Prostate gland (tissue), 2 donors: ENCODE measurements around the gene OR51G1.

Source experiments
- POLR2A ChIP-seq: fragments of 450-650 bp; IDR thresholded peaks from one replicate; pipeline ENCODE4 v1.6.1; 2016; ENCODE audit warnings: antibody characterized with exemption, mild to moderate bottlenecking
- POLR2AphosphoS5 ChIP-seq: sonication (generic); formaldehyde crosslinking; IDR thresholded peaks from one replicate; pipeline ENCODE4 v1.6.1; 2017; ENCODE audit warnings: antibody characterized with exemption
- TF ChIP-seq, protein P1 (sequence below), 4 experiments: fragments of 200-600 bp in 2 of 4; fragments of 450-650 bp in 2 of 4; sonication (generic) in 2 of 4; IDR thresholded peaks; 1 replicate in 3 of 4; 2 replicates in 1 of 4; pipeline ENCODE4 v1.5.1; 2016 to 2019; ENCODE audit warnings: antibody characterized with exemption in 4 of 4, mild to moderate bottlenecking in 2 of 4, moderate library complexity in 2 of 4

DNA sequence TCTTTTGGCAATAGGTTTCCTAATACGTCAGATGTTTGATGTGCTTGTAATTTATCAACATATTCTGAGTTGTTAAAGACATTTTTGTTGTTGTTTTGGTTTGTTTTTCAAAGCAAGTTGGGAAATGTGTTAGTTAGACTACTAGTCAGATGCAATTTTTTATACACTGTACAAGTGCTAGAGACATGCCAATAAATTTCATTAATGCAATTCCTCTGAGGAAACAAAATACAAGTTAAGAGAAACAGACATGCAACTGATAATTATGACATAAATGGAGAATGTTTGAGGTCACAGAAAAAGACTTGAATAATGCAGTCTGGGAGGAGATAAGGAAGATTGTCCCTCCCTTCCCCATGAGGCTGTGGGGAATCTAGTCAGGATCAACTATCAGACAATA is 36.5 kb downstream of the OR51G1 start:
- TF ChIP-seq POLR2AphosphoS5 (no peak), POLR2A (no peak)
- TF ChIP-seq, protein P1, sequence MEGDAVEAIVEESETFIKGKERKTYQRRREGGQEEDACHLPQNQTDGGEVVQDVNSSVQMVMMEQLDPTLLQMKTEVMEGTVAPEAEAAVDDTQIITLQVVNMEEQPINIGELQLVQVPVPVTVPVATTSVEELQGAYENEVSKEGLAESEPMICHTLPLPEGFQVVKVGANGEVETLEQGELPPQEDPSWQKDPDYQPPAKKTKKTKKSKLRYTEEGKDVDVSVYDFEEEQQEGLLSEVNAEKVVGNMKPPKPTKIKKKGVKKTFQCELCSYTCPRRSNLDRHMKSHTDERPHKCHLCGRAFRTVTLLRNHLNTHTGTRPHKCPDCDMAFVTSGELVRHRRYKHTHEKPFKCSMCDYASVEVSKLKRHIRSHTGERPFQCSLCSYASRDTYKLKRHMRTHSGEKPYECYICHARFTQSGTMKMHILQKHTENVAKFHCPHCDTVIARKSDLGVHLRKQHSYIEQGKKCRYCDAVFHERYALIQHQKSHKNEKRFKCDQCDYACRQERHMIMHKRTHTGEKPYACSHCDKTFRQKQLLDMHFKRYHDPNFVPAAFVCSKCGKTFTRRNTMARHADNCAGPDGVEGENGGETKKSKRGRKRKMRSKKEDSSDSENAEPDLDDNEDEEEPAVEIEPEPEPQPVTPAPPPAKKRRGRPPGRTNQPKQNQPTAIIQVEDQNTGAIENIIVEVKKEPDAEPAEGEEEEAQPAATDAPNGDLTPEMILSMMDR (IDR thresholded peaks at IDR 0.05), result no peak
